Activated naive CD8-positive, alpha-beta T cell treated with anti-CD3 and anti-CD28 coated beads, Interleukin-2, amount 50 U/mL, for 16 hours (primary cell): ENCODE data around the gene FCN2.

ENCODE experiments used
- DNase-seq: peaks from one replicate; pipeline ENCODE4 v3.0.0-alpha.2; 2020; ENCODE audit warnings: low read depth, low spot score

The FCN2 gene

GRCh38 chr9:134887686-134888602, 7.3 kb downstream of the FCN2 start:
- no peak for DNase-seq

- DNase-seq: no peak
Measured at GRCh38 chr9:134888603-134889190, 8.1 kb downstream of the FCN2 start.

- no peak for DNase-seq
Measured at GRCh38 chr9:134889386-134890154, 9.0 kb downstream of the FCN2 start.

- DNase-seq: no peak
Measured at GRCh38 chr9:134890155-134890495, 9.5 kb downstream of the FCN2 start.

GRCh38 chr9:134891053-134891452, 10.4 kb downstream of the FCN2 start:
- DNase-seq: no peak

- DNase-seq: no peak
Measured at GRCh38 chr9:134891713-134892112, 11.1 kb downstream of the FCN2 start.

GRCh38 chr9:134892221-134892620, 11.6 kb downstream of the FCN2 start:
- DNase-seq: no peak

GRCh38 chr9:134892820-134893420, 12.3 kb downstream of the FCN2 start:
- no peak for DNase-seq

- no peak for DNase-seq
Measured at GRCh38 chr9:134894136-134894860, 13.7 kb downstream of the FCN2 start.

GRCh38 chr9:134895097-134895496, 14.5 kb downstream of the FCN2 start:
- DNase-seq: no peak

GRCh38 chr9:134895567-134895907, 14.9 kb downstream of the FCN2 start:
- no peak for DNase-seq

GRCh38 chr9:134895908-134896833, 15.6 kb downstream of the FCN2 start:
- no peak for DNase-seq

- no peak for DNase-seq
Measured at GRCh38 chr9:134896834-134897583, 16.4 kb downstream of the FCN2 start.

- DNase-seq: no peak
Measured at GRCh38 chr9:134897584-134898170, 17.1 kb downstream of the FCN2 start.

GRCh38 chr9:134898319-134898718, 17.7 kb downstream of the FCN2 start:
- DNase-seq: no peak

GRCh38 chr9:134899168-134899567, 18.6 kb downstream of the FCN2 start:
- no peak for DNase-seq

GRCh38 chr9:134899818-134900217, 19.2 kb downstream of the FCN2 start:
- DNase-seq: no peak

GRCh38 chr9:134902936-134903335, 22.3 kb downstream of the FCN2 start:
- no peak for DNase-seq
